Measurements from ENCODE around the gene COPE.

DNA sequence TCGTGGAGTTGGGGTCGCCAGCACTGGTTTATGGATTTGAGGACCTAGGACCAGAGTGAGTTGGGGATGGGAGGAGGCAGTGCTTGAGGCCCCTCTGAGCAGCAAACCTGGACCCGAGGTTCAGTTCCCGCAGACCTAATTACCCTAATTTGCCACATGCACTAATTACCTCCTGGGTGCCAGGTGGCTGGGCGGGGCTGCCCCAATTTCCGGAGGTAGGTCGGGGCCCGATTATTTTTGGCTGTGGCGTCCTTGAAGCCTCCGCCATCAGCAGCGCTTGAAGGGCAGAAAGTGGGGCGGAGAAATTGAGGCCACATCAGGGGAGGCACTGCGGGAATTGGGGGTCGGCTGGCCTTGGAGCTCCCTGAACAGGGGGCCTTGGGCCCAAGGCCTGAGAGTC, 27.7 kb upstream of the COPE start:
- TF ChIP-seq, protein P1, sequence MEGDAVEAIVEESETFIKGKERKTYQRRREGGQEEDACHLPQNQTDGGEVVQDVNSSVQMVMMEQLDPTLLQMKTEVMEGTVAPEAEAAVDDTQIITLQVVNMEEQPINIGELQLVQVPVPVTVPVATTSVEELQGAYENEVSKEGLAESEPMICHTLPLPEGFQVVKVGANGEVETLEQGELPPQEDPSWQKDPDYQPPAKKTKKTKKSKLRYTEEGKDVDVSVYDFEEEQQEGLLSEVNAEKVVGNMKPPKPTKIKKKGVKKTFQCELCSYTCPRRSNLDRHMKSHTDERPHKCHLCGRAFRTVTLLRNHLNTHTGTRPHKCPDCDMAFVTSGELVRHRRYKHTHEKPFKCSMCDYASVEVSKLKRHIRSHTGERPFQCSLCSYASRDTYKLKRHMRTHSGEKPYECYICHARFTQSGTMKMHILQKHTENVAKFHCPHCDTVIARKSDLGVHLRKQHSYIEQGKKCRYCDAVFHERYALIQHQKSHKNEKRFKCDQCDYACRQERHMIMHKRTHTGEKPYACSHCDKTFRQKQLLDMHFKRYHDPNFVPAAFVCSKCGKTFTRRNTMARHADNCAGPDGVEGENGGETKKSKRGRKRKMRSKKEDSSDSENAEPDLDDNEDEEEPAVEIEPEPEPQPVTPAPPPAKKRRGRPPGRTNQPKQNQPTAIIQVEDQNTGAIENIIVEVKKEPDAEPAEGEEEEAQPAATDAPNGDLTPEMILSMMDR (IDR thresholded peaks at IDR 0.05 in 4 of 5, conservative IDR thresholded peaks at IDR 0.05 in 1 of 5): no peak
- no peak for TF ChIP-seq POLR2A (IDR thresholded peaks at IDR 0.05)

All from gastrocnemius medialis (tissue), 4 donors.